GM18505 (cell line): Measurements from ENCODE around the gene TNS3.

ENCODE experiments used
- ATAC-seq: cut with Tn5 transposase; IDR thresholded peaks from one replicate; pipeline ENCODE4 v1.9.1; 2021; ENCODE audit not compliant: unreplicated experiment
- POLR2A ChIP-seq: IDR thresholded peaks from 4 replicates; pipeline ENCODE4 v1.6.1; 2011; ENCODE audit warnings: borderline replicate concordance; ENCODE audit not compliant: insufficient read depth, insufficient read length; ENCODE audit errors: extremely low read depth

TNS3 gene

GRCh38 chr7:47367369-47367768, 214.5 kb downstream of the TNS3 start:
- ATAC-seq: no peak
- TF ChIP-seq POLR2A: no peak

GRCh38 chr7:47366960-47367359, 215.0 kb downstream of the TNS3 start:
- no peak for TF ChIP-seq POLR2A
- no peak for ATAC-seq

DNA sequence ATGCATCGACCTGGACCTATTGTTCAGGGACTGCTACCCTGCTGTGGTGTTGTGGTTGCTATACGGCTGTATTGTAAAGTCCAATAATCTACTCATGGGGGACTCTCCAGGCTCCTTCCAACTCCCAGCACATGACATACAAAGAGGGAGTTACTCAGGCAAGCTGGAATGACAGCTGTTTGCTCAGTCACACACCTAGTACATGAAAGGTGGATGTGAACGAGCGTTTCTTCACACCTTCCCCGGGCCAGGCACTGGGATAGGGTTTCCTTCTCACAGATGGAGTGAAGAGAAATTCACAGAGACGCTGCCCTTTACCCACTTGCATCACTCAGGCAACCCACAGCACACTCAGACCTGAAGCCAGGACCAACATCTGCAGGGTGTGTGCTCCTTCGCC, 215.7 kb downstream of the TNS3 start:
- no peak for ATAC-seq
- TF ChIP-seq POLR2A: no peak

- ATAC-seq: no peak
- TF ChIP-seq POLR2A: no peak
These were observed 218.9 kb downstream of the TNS3 start for GRCh38 chr7:47362984-47363383.

GRCh38 chr7:47361746-47362215, 220.1 kb downstream of the TNS3 start:
- ATAC-seq: no peak
- no peak for TF ChIP-seq POLR2A

- TF ChIP-seq POLR2A: no peak
- ATAC-seq: no peak
These were observed 220.7 kb downstream of the TNS3 start for GRCh38 chr7:47361236-47361635.

DNA sequence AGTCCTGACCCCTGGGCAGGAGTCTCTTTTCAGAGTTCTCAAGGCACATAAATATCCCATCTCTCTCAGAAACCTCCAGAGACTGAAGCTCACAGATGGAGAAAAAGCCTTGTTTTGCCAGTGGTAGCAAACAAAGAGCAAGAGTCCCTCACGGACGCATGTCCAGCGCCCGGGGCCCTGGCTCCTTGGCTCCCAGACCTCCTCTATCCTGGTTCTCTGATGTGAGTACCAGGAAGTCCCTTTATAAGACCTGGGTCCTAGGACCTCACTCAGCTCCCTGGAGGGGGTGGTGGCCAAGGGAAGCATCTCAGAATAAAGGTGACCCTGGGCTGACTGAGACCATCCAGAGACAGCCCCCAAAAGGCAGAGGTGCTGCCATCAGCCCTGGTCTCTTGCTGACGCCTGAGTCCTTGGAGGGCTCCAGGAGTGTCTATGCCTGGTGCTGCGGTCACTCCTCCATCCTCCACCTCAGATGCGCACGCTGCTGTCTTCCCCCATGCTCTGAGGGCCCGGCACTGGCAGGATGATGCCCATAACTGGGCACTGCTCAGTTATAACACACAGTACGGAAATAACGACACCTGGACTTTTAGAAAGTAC, 221.5 kb downstream of the TNS3 start:
- ATAC-seq: no peak
- TF ChIP-seq POLR2A: no peak

GRCh38 chr7:47358944-47359588, 222.8 kb downstream of the TNS3 start:
- no peak for TF ChIP-seq POLR2A
- ATAC-seq: no peak

DNA sequence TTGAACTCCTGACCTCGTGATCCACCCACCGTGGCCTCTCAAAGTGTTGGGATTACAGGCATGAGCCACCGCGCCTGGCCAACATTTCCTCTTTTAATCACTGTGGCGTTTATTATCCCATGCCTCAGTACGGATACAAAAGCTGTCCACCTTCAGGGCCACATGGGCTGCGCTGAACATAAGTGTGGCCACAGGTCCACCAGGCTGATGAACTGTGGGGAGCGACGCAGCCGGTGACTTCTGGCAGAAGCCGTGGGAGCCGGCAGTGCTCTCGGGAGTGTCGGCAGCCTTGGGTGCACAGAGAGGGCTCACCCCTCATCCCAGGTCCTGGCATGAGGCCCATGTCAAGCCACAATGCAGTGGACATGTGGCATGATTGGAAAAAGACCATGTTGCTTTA, 223.6 kb downstream of the TNS3 start:
- ATAC-seq: no peak
- TF ChIP-seq POLR2A: no peak

GRCh38 chr7:47357863-47358262, 224.0 kb downstream of the TNS3 start:
- no peak for ATAC-seq
- TF ChIP-seq POLR2A: no peak

DNA sequence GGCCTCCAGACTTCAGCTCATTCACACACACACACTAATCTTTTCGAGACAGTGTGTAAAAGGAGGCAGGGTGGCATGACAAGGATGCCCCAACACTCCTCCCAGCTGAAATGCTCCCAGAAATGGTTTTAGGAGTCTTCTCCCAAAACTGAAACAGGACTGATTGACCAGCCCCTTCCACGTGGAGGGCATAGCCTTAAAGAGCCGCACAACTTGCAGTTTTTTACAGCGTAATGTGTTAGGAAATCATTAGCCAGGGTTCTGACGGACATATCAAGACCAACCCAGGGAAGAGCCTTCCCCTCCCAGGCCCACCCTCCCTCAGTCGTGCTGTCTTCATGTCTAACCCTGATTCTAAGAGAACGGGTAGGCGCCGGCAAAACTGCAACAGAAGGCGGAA, 224.6 kb downstream of the TNS3 start:
- TF ChIP-seq POLR2A: no peak
- ATAC-seq: no peak

GRCh38 chr7:47356261-47356660, 225.7 kb downstream of the TNS3 start:
- TF ChIP-seq POLR2A: no peak
- ATAC-seq: no peak

DNA sequence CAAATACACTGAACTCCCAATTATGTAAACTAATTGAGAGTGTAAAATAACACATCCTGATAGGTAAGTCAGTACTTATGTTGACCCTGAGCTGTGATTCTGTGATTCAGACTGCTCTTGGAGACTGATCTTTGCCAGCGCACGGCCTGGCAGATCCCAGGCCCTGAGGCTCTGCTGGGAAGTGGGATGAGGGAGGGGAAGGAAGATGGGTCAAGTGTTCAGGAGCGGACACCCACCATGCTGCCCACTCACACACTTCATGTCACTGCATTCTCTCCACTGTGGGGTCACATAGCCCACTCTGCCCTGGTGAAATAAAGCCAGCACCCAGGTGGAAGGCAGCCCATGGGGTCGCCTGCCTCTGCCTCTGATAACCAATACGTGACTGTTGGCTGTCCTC, 226.2 kb downstream of the TNS3 start:
- no peak for TF ChIP-seq POLR2A

GRCh38 chr7:47354831-47355541, 226.9 kb downstream of the TNS3 start:
- TF ChIP-seq POLR2A: no peak
- ATAC-seq: no peak

More for the DNA sequence above, 226.2 kb downstream of the TNS3 start:
- ATAC-seq: no peak

DNA sequence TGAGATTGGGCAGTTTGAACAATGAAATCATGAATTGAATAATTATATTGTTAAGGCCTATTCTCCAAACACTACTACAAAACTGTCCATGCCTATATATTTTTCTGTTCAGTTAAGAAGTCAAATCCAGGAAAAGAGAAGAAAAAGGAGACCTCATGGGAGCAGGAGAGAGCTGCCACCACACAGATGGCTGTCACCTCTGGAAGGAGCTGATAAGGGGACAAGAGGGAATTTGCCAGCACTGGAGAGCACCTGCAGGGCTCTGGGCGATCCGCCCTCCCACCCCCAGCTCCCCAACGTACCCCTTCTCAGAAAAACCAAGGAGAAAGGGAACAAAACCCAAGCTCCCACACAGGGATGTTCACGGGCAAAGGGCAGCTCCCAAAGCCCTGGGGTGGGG, 227.8 kb downstream of the TNS3 start:
- TF ChIP-seq POLR2A: no peak
- ATAC-seq: no peak

GRCh38 chr7:47352394-47352968, 229.4 kb downstream of the TNS3 start:
- no peak for ATAC-seq
- TF ChIP-seq POLR2A: no peak
